Measurements from ENCODE around the gene QRFP. TPM values are rescaled to one million over a fixed set of nuclear protein-coding genes. Genes with fewer than 3 reads are reported as not detected.

The QRFP gene
- total and polyA plus RNA-seq, 2 of the 8 experiments (the other 6 are each of a cell fraction or from before 2014, with no cell fraction given) = not detected

GRCh38 chr9:130857864-130858738, 38.5 kb downstream of the QRFP start:
- no peak for FAIRE-seq
- H3K79me2 ChIP-seq (ENCODE audit: control insufficient read depth in 1 of 2, insufficient read depth in 2 of 2, low read length in 2 of 2) = peaks cover 0 to 41% of the 10 kb centered on the region in 2 experiments; a peak in 2 of 4 replicates

More at GRCh38 chr9:130857864-130858738, 38.5 kb downstream of the QRFP start:
- Histone ChIP-seq H3K4me2 (ENCODE audit: insufficient read depth in 1 of 2, low read depth in 2 of 2, low read length in 2 of 2) (no peak overlapping the region), H2BK12ac (ENCODE audit: low read depth, low read length) (no peak overlapping the region), H3K14ac (ENCODE audit: insufficient read length) (no peak overlapping the region), H3K18ac (ENCODE audit: extremely low read depth, low read length) (no peak overlapping the region), H2AK5ac (ENCODE audit: low read depth, low read length) (no peak overlapping the region), H3K27ac (ENCODE audit: low read depth, low read length) (no peak overlapping the region), H3K4me3 (ENCODE audit: extremely low read depth in 1 of 4, insufficient read depth in 2 of 4, low read depth in 3 of 4, low read length in 4 of 4) (no peak overlapping the region), H3K9ac (replicated peaks in 1 of 4; ENCODE audit: extremely low read depth in 1 of 4, low read depth in 3 of 4, low read length in 3 of 4) (no peak overlapping the region), H3K36me3 (ENCODE audit: control insufficient read depth in 2 of 4, insufficient read depth in 4 of 4, low read length in 3 of 4) (peaks cover 19 to 35% (median 31%) of the 10 kb centered on the region in 4 experiments), H3K79me1 (ENCODE audit: low read depth, low read length) (peaks cover 5% of the 10 kb centered on the region; the same call in 1 of the 2 replicates), H4K91ac (replicated peaks; ENCODE audit: insufficient read length, low read length) (no peak overlapping the region), H3K23me2 (ENCODE audit: low read depth, low read length) (no peaks in the 10 kb centered on the region), H2AFZ (ENCODE audit: low read length) (no peak overlapping the region), H2BK5ac (ENCODE audit: low read depth, low read length) (no peak overlapping the region; the same call in 1 of the 2 replicates), H4K5ac (ENCODE audit: insufficient read length, low read depth, low read length) (no peak overlapping the region), H4K8ac (ENCODE audit: extremely low read depth, insufficient read depth, low read length) (no peak overlapping the region), H3K27me3 (replicated peaks in 1 of 4; ENCODE audit: control insufficient read depth in 3 of 4, extremely low read depth in 1 of 4, insufficient read depth in 3 of 4, low read length in 3 of 4) (no peaks in the 10 kb centered on the region), H4K20me1 (replicated peaks in 1 of 2; ENCODE audit: control insufficient read depth in 1 of 2, insufficient read depth in 2 of 2, low read length in 2 of 2) (peaks cover 16 to 26% of the 10 kb centered on the region in 2 experiments), H3K4ac (replicated peaks; ENCODE audit: insufficient read length, low read depth, low read length) (no peak overlapping the region), H2BK20ac (ENCODE audit: low read length) (no peak overlapping the region), H2BK120ac (replicated peaks; ENCODE audit: low read depth, low read length) (no peak overlapping the region), H3K9me3 (ENCODE audit: insufficient read depth in 2 of 2, low read depth in 1 of 2, low read length in 1 of 2) (no peaks in the 10 kb centered on the region), H3K23ac (ENCODE audit: insufficient read length) (no peak overlapping the region), H2BK15ac (ENCODE audit: low read length) (no peak overlapping the region), H3K56ac (replicated peaks; ENCODE audit: insufficient read length, low read depth, low read length) (no peak overlapping the region), H3K4me1 (replicated peaks in 1 of 4; ENCODE audit: control insufficient read depth in 3 of 4, insufficient read depth in 4 of 4, low read length in 3 of 4) (0 out of 7 replicates have a peak, but pooled peaks cover 0 to 3% (median 0%) of the 10 kb centered on the region in 4 experiments)
- CTCF ChIA-PET (ENCODE audit: partially characterized antibody) = interaction anchor here (0.6 to 2.5 kb wide), 18 partner anchors 8 to 157 kb away, joined by 3 to 15 read pairs (median 3); no protein-coding TSS in a partner anchor
- 90% methylated on average over 22 of the region's 22 CpGs; no CpG with 5 or more reads in 1 of the 2 experiments for WGBS, 2 experiments (ENCODE audit: extremely low coverage in 1 of 2, insufficient coverage in 1 of 2, insufficient read length in 1 of 2, insufficient replicate concordance in 2 of 2, low coverage in 1 of 2, low lambda C conversion rate in 2 of 2, missing lambda C conversion rate in 1 of 2)
- DNase-seq (ENCODE audit: low read depth in 1 of 2, low spot score in 2 of 2) = no peak
- no peak for TF ChIP-seq SP2 (IDR thresholded peaks at IDR 0.05; ENCODE audit: low read length)
- no peak for TF ChIP-seq CBX8 (IDR thresholded peaks at IDR 0.05; ENCODE audit: borderline replicate concordance, low read depth, low read length)
- no peak for TF ChIP-seq NANOG (IDR thresholded peaks at IDR 0.05; ENCODE audit: insufficient read depth, low read depth, low read length, poor library complexity, severe bottlenecking)
- no peak for TF ChIP-seq SIN3A (conservative IDR thresholded peaks at IDR 0.05 in 1 of 2, IDR thresholded peaks at IDR 0.05 in 1 of 2; ENCODE audit: low read depth in 1 of 2, low read length in 2 of 2)
- no peak for TF ChIP-seq SRF (IDR thresholded peaks at IDR 0.05; ENCODE audit: low read depth, low read length)
- no peak for TF ChIP-seq BACH1 (IDR thresholded peaks at IDR 0.05; ENCODE audit: low read length)
- POLR2A ChIA-PET (ENCODE audit: partially characterized antibody) = interaction anchor here (0.6 to 2.3 kb wide), 5 partner anchors 12 to 184 kb away, joined by 3 to 8 read pairs (median 3); no protein-coding TSS in a partner anchor

Data from H1 (cell line).